NCI-H2107 (cell line): ENCODE data around the gene AFDN.

Experiments used
- DNase-seq: peaks from one replicate; lab custom pipeline; 2025; lab: John Stamatoyannopoulos, UW

Gene AFDN

DNA sequence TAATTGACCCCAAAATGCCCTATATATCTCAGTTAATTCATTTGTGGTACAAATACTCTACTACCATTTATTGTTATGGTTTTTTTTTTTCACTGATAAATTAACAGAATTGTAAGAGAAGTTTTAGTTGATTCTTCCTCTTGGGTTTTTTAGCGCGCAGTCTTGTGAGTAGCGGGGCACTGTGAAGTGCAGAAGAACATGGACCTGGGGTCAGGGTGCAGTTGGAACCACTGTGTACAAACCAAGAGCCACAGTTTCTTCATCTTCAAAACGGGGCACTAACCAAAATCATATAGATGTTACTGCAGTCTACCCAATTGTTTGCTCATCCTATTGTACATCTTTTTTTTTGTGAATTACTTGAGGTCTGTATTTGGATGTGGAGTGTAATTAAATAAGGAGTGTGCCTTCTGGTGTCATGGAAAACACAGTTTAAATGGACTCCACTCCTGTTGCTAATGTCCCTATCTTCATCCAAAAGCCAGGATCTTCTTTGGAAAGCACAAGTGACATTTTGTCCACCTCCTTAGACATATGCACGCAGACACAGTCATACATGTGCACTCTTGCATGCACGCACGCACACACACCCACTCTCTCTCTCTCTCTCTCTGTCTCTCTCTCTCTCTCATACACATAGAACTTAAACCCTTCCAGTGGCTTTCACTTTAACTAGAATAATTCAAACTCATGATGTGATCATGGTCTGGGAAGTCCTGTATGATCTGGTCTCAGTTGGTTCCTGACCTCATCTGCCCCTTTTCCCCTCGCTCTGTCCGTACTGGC is 51.5 kb downstream of the AFDN start:
- no peak for DNase-seq

DNA sequence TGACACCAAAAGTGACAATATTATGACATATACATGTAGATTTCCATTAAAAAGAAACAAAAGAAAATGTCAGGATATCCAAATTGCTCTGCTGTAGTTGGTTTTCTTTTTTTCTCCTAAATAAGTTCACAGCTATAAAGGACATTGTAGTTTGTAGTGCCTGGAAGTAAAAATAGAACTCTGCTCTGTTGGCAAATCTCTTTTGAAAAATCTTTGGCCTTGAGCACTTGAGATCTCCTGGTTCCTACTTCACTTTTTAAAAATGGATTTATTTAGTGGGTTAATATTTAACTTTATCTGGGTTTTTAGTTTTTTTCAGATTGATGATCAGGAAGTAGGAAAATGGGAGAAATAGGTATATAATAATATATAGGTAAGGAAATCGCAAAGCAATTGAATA is 52.9 kb downstream of the AFDN start:
- no peak for DNase-seq

DNA sequence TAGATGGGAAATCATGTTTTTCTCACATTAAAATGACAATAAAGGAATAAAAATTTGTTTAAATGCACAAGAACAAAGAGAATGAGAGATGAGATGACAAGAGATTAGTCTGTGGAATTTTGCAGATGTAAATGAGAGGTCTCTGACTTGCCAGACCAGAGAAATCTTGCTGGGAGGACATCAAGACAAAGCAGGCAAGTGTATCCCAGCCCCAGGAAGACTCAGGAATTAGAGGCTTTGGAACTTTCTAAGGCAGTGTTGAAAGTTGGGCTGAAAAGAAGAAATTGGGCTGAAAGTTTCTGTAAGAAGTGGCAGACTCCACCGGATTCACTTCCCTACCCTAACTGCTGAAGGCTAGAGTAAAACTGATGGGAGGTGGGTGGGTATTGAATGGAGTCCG is 54.6 kb downstream of the AFDN start:
- DNase-seq = no peak

DNA sequence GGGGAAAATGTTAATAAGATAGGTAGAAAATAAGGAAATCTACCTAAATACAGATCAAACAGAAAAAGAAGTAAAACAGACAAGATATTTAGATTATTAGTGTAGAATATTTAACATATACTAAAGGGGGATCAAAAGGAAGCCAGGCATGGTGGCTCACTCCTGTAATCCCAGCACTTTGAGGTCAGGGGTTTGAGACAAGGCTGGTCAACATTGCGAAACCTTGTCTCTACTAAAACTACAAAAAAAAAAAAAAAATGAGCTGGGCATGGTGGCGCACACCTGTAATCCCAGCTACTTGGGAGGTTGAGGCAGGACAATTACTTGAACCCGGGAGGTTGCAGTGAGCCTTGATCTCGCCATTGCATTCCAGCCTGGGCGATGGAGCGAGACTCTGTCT is 55.5 kb downstream of the AFDN start:
- no peak for DNase-seq

DNA sequence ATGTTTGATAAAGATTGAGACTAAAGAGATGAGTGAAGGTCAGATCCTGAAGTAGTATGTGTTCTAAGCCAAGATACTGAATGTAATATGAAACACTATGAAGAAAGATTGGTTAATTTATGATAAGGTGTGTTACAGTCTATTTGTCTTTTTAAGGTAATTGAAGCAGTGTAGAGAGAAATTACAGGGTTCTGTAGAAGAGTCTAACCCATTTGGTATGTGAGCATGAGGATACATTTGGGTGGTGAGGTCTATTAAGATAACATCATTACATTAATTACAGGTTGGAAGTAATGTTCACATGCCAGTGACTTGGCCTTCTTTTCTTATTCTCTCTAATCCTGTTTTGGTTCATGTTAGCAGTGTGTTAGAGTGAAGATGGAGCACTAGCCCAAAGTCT is 61.4 kb downstream of the AFDN start:
- no peak for DNase-seq

DNA sequence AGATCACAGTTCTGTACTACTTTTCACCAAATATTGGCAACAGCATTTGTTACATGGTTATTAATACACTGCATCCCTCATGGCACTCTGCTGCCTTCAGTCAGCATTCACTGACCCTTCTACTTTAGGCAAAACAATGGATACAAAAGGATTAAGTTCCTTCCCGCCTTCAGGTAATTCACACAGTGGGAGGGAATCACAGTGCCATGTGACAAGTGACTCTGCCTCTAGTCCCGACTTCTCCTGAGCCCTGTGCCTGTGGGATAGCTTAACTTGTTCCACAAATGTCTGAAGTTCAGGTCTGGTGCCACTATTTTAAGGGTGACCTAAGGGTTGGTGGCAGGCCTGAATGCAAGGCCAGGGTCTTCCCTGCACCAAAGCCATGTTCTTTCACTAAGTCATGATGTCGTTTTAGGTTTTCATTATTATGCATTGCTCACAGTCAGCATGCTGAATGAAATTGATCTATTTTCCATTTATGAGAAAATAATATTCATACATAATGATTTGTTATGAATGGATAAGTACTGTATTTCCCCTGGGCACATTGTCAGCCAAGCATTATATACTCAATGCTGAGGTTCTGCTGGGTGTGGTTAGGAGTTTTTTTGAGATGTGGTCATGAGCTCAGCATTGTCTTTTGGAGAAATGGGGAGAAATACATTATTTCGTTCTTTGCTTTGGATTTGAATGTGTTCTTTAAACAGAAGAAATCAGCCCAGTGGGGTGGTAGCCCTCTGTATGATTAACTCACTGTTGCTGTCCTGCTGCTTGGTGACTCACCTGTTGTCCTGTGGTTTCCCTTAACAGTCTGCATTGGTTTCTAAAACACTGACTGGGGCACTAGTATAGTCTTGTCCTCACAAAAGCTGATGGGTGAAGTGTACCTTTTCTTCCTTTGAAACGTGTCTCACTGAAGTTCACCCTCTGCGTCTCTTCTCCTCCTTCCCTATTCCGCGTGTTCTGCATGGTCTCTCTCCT is 66.4 kb downstream of the AFDN start:
- DNase-seq = no peak

DNA sequence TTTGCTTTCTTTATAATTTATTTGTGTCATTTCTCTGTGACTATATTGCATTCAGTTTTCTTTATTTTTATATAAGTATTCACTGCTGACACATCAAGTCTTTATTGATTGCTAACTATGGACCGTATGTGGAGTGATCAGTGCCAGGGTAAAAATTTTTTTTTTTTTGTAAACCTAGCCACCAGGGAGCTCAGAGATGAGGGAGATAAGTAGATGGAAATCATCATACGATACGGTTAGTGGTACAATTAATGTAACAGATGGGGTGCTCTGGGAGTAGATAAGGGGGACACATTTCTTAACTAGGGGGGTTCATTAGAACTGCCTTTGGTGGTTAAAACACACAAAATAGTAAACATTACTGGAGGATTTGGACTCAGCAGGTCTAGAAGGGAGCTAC is 68.3 kb downstream of the AFDN start:
- DNase-seq = no peak

DNA sequence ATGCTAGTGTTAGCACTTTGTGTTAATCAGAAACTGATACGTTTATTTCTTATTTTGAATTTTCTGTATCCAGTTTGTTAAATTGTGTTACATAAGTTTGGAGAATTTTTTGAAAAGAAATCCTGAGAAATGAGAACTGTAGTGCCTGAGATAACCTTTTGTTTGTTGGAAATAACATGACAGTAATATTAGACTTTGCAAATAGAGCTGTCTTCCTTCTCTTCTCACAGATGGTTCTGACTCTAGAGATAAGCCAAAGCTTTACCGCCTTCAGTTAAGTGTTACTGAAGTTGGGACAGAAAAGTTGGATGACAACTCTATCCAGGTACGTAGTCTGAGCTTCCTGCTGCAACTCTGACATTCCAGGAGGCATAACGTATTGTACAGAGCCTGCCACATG is 69.9 kb downstream of the AFDN start:
- DNase-seq = no peak

DNA sequence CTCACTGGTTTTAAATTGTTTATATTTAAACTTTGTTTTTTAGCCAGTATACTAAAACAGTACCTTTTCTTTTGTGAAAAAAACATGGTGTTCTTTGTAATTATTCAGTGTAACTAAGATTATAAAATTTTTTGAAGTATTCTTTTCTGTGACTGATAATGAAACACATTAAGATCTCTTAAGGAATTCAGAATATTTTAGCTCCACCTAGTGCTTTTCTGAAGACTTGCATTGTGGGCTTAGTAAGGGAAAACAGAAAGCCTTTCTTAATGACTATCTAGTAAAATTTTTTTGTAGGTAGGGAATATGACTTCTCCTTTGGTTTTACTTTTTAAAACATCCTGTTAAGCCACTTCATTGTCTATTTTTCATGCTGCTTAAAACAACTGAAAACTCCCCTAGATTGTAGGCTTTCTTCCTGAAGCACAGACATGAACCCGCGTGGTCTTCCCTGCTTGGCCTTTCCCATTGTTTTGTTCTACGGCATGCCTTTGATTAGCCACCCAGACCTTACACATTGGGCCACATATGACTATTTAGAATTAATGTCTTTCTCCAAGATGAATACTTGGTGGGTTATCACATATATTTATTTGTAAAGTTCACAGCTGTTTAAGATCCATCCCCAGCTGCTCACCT is 72.1 kb downstream of the AFDN start:
- DNase-seq = no peak

DNA sequence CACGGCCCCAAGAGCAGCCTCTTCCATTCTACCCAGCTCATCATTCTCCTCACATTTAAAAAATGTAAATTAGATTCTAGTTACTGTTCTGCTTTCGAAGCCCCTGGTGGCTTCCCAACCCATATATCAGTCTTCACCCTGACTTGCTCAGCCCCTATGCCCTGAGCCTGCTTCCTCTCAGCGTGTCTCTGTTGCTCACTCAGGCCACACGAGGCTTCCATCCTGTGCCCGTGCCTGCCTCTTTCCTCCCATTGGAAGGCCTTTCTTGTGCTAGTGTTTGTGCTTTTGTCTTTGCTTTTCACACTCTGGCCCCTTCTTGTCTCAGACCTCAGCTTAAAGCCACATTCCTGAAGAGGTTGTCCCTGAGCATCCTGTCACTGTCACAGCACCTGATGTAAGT is 78.1 kb downstream of the AFDN start:
- DNase-seq = no peak

DNA sequence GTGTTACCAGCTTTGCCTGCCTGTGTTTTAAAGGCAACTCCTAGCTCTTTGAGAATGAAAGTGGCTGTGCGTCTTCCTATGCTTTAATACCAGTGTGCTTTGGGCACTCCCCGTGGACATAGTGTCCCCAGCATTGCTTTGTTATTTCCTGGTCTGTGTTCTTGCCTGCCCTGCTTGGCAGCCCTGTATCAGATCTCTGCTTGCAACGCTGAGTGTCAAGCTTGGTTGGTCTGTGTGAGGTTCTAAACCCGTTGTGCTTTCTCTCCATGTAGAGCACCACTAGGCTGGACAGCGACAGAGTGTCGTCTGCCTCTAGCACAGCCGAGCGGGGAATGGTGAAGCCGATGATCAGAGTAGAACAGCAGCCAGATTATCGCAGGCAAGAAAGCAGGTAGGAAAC is 80.2 kb downstream of the AFDN start:
- peak; percentile 36 for DNase-seq

DNA sequence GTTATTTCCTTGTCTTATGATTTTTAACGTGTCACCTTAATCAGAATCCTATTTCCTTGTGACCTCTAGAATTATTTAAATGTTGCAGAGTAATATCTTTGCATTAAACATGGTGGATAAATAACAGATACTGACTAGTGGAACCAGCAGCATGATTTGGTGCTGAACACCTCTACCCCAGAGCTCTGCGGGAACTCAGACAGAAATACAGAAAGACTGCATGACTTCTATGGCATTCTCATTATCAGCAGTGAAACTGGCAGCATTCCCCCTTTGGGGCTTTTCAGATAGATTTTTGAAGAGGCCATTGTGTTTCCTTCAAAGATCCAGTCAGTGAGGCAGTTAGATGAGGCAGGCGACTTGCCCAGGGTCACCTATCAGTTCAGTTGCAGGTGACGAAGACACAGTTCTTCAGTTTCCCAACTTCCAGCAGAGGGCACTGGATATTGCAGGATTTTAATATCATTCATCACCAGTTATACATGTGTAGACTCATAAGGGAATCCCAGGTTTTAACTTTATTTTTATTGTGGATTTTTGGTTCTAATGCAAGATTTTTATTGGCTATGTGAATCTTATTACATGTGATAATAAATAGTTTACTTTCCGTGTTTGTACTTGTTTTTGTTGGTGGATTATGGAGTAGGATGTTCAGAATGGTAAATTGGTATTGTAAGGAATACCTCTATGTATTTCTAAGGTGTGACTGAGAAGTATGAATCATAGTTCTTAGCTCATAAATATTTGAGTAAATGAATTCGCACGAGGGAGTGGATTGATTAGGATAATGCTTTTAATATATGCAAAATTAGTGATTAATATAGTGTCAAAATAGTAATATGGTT is 81.3 kb downstream of the AFDN start:
- DNase-seq = no peak

DNA sequence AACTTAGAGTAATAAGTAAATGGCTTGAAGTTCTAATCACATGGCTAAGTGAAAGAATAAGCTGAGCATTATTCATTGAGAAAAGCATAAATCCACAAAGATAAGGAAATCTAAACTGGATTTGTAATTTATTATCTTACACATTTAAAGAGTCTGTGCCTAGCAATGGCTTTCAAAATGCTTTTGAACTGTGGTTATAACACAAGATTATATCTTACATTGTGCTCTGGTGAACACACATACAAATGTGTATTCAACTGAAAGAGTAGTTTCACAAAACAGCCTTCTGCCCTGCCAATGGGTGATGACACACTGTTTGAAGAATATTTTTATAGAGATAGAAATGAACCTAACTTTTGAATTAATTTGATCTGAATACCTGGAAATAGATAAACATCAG is 83.3 kb downstream of the AFDN start:
- DNase-seq = no peak

DNA sequence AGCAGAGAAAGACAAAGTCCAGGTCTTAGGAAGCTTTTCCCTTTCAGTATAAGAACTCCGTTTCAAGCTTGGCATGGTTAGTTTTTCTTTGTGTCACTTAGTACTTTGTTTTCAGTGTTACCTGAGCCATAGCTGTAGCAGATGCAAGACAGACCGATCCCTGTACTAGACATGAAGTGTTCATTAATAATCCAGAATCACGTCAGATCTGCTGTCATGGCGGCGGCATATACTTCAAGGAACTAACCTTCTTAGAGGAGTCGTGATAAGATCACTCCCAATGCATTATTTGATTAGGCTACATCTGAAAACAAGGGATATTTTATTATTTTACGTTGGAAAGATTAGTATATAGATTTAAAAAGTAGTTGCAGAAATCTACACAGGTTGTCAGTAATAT is 83.9 kb downstream of the AFDN start:
- no peak for DNase-seq

DNA sequence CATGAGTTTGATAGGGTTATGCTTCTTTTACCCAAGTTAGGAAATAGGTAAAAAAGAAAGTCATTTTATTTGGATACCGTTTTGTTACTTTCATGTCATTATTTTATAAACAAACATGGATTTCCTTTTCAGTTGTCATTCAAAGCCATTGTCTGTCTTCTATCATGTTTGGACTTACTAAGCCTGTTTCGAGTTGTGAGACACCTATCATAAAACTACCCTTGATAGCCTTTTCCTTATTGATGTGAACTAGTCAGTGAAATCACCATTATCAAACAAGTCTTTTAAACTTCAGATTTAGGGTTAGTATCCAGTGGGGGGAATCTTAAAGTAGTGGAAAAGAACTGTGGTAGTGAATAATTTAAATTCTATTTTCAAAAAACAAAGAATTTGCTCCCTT is 85.8 kb downstream of the AFDN start:
- DNase-seq = no peak

DNA sequence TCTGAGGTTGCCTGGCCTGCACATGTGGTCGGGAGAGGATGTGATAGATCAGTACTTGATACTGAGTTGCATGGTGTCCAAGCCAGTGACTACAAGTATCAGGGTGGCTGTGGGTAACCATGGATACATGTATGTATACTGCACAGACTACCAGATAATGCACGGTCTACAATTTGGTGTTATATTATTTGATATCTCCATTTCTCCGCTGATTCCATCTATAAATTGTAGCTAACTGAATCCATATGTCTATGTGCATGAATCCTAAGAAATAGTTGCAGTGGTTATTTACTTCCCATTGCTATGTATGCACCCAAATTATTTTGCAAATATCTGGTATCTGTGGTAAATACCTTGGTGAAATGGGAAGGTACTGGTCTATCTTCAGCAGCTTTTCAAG is 87.0 kb downstream of the AFDN start:
- no peak for DNase-seq

DNA sequence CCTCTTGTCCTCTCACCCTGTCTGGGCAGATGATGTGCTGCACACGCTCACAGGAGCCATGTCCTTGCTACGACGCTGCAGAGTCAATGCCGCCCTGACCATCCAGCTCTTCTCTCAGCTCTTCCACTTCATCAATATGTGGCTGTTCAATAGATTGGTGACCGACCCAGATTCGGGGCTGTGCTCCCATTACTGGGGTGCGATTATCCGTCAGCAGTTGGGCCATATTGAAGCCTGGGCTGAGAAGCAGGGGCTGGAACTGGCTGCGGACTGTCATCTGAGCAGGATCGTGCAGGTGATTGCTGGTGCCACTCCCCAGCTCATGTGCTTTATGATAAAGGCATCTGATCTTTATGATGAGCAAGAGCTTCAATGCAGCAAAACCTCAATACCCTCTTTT is 88.4 kb downstream of the AFDN start:
- DNase-seq = no peak

DNA sequence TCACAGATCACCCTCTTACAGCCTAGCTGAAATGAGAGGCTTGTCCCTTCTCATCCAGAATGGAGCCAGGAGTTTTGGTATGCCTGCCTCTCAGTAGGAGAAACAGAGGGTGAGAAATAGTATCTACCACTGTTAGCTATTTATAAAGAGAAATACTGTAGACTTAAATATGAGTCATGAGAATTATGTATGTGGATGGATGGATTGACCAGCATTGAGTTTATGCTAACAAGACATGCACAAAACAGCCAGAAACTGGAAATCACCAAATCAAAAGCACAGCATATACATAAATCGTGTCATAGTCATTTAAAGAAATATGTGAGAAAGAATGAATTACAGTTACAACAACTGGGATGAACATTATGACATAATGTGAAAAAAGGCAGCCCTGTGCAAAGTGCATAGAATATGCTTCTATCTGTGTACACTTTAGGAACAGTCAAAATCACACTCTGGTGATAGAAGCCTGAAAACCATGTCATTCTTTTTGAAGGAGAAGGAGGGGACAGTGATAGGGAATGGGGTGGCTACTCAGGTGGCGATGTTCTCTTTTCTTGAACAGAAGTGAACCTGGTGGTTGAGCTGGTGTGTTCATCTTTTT is 90.9 kb downstream of the AFDN start:
- DNase-seq = no peak

DNA sequence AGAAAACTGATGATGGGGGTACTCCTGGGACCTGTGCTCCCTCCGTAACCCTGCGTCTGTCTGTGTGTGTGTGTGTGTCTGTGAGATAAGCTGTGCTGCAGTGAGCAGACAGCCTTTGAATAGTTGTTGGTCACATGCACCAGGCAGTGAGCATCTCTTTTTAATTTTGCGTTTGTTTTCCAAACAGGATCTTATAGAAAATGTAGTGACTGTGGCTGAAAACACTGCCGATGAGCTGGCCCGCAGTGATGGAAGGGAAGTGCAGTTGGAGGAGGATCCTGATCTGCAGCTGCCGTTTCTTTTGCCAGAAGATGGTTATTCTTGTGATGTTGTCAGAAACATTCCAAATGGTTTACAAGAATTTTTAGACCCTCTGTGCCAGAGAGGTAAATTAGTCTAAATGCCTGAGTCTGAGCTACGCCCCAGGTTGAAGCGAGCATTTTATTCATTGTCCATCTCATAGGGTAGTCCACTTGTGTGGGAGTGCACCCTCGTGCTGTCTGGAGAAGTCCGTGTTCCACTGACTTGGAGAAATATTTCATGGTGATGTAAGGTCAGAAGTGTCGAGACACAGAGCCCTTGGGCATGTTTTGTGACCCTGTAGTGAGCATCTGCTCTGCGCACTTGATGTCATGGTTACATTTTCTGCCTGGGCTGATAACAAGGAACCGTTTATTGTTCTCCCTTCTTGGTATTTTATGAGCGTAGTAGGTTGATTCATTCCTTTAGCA is 92.0 kb downstream of the AFDN start:
- DNase-seq = no peak

DNA sequence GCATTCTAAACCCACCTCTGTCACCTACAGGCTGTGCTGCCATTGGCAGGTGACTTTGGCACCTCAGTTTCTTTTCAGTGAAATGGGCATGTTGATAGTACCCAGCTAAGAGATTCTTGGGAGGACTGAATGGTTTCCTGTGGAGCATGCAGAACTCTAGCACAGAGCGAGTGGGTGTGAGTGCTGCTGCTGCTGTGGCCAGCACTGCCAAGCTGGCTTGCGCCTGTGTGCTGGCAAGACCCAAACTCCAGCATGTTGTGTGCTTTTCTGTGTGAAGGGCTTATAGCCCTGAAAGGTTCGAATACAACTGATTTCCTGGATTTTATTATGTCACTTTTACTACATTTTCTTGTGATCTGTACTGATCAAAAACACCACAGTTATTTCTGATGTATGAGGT is 92.6 kb downstream of the AFDN start:
- DNase-seq = no peak

DNA sequence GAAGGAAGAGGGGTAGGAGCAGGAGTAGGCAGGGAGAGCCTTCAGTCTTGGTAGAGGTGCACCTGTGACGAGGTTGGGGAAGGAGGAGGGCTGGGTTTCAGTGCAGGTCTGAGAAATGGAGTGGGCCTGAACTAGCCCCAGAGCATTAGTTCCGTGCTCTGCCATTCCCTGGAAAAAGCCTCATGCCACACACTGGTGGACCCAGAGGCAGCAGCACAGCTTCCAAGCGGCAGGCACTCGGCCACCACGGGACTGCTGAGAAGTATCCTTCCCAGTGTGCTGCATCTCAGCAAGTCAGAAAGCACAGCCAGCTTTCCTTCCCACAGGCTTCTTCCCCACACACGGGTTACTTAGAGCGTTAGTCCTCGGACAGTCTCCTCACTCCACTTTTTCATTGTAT is 93.5 kb downstream of the AFDN start:
- no peak for DNase-seq
